PC-9 (cell line): Measurements from ENCODE around the gene C17orf78.

Experiments used
- EZH2 ChIP-seq: fragments of 200-600 bp; sonication (generic); IDR thresholded peaks from 2 replicates; pipeline ENCODE4 v1.8.0; 2017; ENCODE audit warnings: antibody characterized with exemption, low read depth
- TF ChIP-seq, protein P1 (sequence below): fragments of 200-600 bp; sonication (generic); conservative IDR thresholded peaks from 2 replicates; pipeline ENCODE4 v1.6.1; 2017; ENCODE audit warnings: mixed run types, antibody characterized with exemption, mild to moderate bottlenecking, moderate library complexity

DNA sequence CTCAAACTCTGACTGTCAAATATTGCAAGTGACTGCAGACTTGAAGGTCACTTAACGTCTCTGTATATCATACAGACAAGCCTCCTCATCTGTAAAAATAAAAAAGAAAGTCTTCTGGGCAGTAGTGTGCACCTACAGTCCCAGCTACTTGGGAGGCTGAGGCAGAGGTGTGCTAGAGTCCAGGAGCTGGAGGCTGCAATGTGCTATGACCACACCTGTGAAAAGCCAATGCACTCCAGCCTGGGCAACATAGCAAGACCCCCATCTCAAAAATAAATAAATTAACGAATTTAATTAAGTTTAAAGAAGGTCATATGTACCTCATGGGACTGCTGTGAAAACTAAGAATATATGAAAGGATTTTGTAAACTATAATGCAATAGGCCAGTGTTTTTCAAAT is 35.0 kb upstream of the C17orf78 start:
- TF ChIP-seq EZH2: no peak
- TF ChIP-seq, protein P1, sequence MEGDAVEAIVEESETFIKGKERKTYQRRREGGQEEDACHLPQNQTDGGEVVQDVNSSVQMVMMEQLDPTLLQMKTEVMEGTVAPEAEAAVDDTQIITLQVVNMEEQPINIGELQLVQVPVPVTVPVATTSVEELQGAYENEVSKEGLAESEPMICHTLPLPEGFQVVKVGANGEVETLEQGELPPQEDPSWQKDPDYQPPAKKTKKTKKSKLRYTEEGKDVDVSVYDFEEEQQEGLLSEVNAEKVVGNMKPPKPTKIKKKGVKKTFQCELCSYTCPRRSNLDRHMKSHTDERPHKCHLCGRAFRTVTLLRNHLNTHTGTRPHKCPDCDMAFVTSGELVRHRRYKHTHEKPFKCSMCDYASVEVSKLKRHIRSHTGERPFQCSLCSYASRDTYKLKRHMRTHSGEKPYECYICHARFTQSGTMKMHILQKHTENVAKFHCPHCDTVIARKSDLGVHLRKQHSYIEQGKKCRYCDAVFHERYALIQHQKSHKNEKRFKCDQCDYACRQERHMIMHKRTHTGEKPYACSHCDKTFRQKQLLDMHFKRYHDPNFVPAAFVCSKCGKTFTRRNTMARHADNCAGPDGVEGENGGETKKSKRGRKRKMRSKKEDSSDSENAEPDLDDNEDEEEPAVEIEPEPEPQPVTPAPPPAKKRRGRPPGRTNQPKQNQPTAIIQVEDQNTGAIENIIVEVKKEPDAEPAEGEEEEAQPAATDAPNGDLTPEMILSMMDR: no peak
